HG02938 (cell line): ENCODE data around the gene BRINP2.

Experiments used
- ATAC-seq: cut with Tn5 transposase; IDR thresholded peaks from one replicate; pipeline ENCODE4 v1.9.1; 2021; ENCODE audit warnings: mild to moderate bottlenecking, moderate library complexity; ENCODE audit not compliant: unreplicated experiment

BRINP2 gene

GRCh38 chr1:177170756-177171535 lies at the start of gene BRINP2:
BRINP2 (plus strand) TSS chr1:177170958; CDS start chr1:177229877, 58,919 bp downstream.
- ATAC-seq: no peak

- ATAC-seq: no peak
These were observed 48.1 kb upstream of the BRINP2 start for GRCh38 chr1:177122461-177123251.

- no peak for ATAC-seq
These were observed 46.0 kb upstream of the BRINP2 start for GRCh38 chr1:177124577-177125278.

- no peak for ATAC-seq
These were observed 44.5 kb upstream of the BRINP2 start for GRCh38 chr1:177126267-177126666.

GRCh38 chr1:177128665-177129281 lies 42.0 kb upstream of the BRINP2 start:
- no peak for ATAC-seq

GRCh38 chr1:177130451-177130945 lies 40.3 kb upstream of the BRINP2 start:
- ATAC-seq: no peak

GRCh38 chr1:177131723-177132122 lies 39.0 kb upstream of the BRINP2 start:
- no peak for ATAC-seq

GRCh38 chr1:177132141-177132540 lies 38.6 kb upstream of the BRINP2 start:
- no peak for ATAC-seq

GRCh38 chr1:177133977-177134538 lies 36.7 kb upstream of the BRINP2 start:
- no peak for ATAC-seq

- ATAC-seq: no peak
These were observed 35.5 kb upstream of the BRINP2 start for GRCh38 chr1:177135250-177135649.

- no peak for ATAC-seq
These were observed 32.9 kb upstream of the BRINP2 start for GRCh38 chr1:177137814-177138213.

- ATAC-seq: no peak
These were observed 32.4 kb upstream of the BRINP2 start for GRCh38 chr1:177138347-177138746.

GRCh38 chr1:177142010-177142409 lies 28.7 kb upstream of the BRINP2 start:
- ATAC-seq: no peak

GRCh38 chr1:177142791-177143271 lies 27.9 kb upstream of the BRINP2 start:
- ATAC-seq: no peak

- no peak for ATAC-seq
These were observed 25.4 kb upstream of the BRINP2 start for GRCh38 chr1:177145106-177146070.

- ATAC-seq: no peak
These were observed 24.3 kb upstream of the BRINP2 start for GRCh38 chr1:177146499-177146898.

GRCh38 chr1:177162243-177162642 lies 8.5 kb upstream of the BRINP2 start:
- ATAC-seq: no peak

GRCh38 chr1:177163844-177164379 lies 6.8 kb upstream of the BRINP2 start:
- no peak for ATAC-seq
